ENCODE results near the gene SYCP3. TPM values are rescaled to one million over a fixed set of nuclear protein-coding genes. Genes with fewer than 3 reads are reported as not detected.

SYCP3 gene
- total and polyA plus RNA-seq, 2 donors = 0.76 to 1.4 TPM

- Histone ChIP-seq H3K27me3 (ENCODE audit: control insufficient read depth in 2 of 2, insufficient read depth in 1 of 2, low read length in 1 of 2) (no peaks in the 10 kb centered on the region), H3K9me3 (ENCODE audit: control insufficient read depth in 2 of 2, insufficient read depth in 1 of 2, low read length in 1 of 2) (no peaks in the 10 kb centered on the region), H3K27ac (ENCODE audit: low read depth in 1 of 2, low read length in 1 of 2) (no peak overlapping the region), H3K4me3 (ENCODE audit: low read length in 2 of 2) (no peak overlapping the region), H3K4me1 (ENCODE audit: control insufficient read depth in 2 of 2, insufficient read depth in 2 of 2, low read length in 2 of 2) (peaks cover 0 to 3% of the 10 kb centered on the region in 2 donors), H3K36me3 (ENCODE audit: control insufficient read depth in 2 of 2, insufficient read depth in 2 of 2, low read length in 1 of 2) (no peaks in the 10 kb centered on the region)
- 97% methylated on average over 5 of the region's 5 CpGs for WGBS
- no peak for DNase-seq (ENCODE audit: low read depth in 6 of 9, low spot score in 9 of 9)
These were observed 26.1 kb downstream of the SYCP3 start for GRCh38 chr12:101713059-101713682.

GRCh38 chr12:101710288-101710687, 29.0 kb downstream of the SYCP3 start:
- H3K27ac ChIP-seq (ENCODE audit: low read depth in 1 of 2, low read length in 1 of 2) = no peak overlapping the region
- WGBS = 95% methylated on average over 4 of the region's 4 CpGs

GRCh38 chr12:101707131-101707782, 32.0 kb downstream of the SYCP3 start:
- Histone ChIP-seq H3K27ac (ENCODE audit: low read depth in 1 of 2, low read length in 1 of 2) (no peak overlapping the region), H3K9me3 (ENCODE audit: control insufficient read depth in 2 of 2, insufficient read depth in 1 of 2, low read length in 1 of 2) (no peaks in the 10 kb centered on the region), H3K4me3 (ENCODE audit: low read length in 2 of 2) (no peak overlapping the region), H3K4me1 (ENCODE audit: control insufficient read depth in 2 of 2, insufficient read depth in 2 of 2, low read length in 2 of 2) (peaks cover 0 to 3% of the 10 kb centered on the region in 2 donors), H3K27me3 (ENCODE audit: control insufficient read depth in 2 of 2, insufficient read depth in 1 of 2, low read length in 1 of 2) (no peaks in the 10 kb centered on the region), H3K36me3 (ENCODE audit: control insufficient read depth in 2 of 2, insufficient read depth in 2 of 2, low read length in 1 of 2) (no peaks in the 10 kb centered on the region)
- DNase-seq (ENCODE audit: low read depth in 6 of 9, low spot score in 9 of 9) = no peak

More at GRCh38 chr12:101710288-101710687, 29.0 kb downstream of the SYCP3 start:
- DNase-seq (ENCODE audit: low read depth in 6 of 9, low spot score in 9 of 9) = no peak
- Histone ChIP-seq H3K27me3 (ENCODE audit: control insufficient read depth in 2 of 2, insufficient read depth in 1 of 2, low read length in 1 of 2) (no peaks in the 10 kb centered on the region), H3K9me3 (ENCODE audit: control insufficient read depth in 2 of 2, insufficient read depth in 1 of 2, low read length in 1 of 2) (no peaks in the 10 kb centered on the region), H3K4me1 (ENCODE audit: control insufficient read depth in 2 of 2, insufficient read depth in 2 of 2, low read length in 2 of 2) (peaks cover 0 to 3% of the 10 kb centered on the region in 2 donors), H3K4me3 (ENCODE audit: low read length in 2 of 2) (no peak overlapping the region), H3K36me3 (ENCODE audit: control insufficient read depth in 2 of 2, insufficient read depth in 2 of 2, low read length in 1 of 2) (no peaks in the 10 kb centered on the region)

- WGBS = 96% methylated on average over 1 of the region's 1 CpG
- DNase-seq (ENCODE audit: low read depth in 6 of 9, low spot score in 9 of 9) = no peak
- Histone ChIP-seq H3K4me1 (ENCODE audit: control insufficient read depth in 2 of 2, insufficient read depth in 2 of 2, low read length in 2 of 2) (peaks cover 0 to 3% of the 10 kb centered on the region in 2 donors), H3K36me3 (ENCODE audit: control insufficient read depth in 2 of 2, insufficient read depth in 2 of 2, low read length in 1 of 2) (no peaks in the 10 kb centered on the region), H3K4me3 (ENCODE audit: low read length in 2 of 2) (no peak overlapping the region), H3K27me3 (ENCODE audit: control insufficient read depth in 2 of 2, insufficient read depth in 1 of 2, low read length in 1 of 2) (no peaks in the 10 kb centered on the region), H3K27ac (ENCODE audit: low read depth in 1 of 2, low read length in 1 of 2) (no peak overlapping the region), H3K9me3 (ENCODE audit: control insufficient read depth in 2 of 2, insufficient read depth in 1 of 2, low read length in 1 of 2) (no peaks in the 10 kb centered on the region)
These were observed 32.9 kb downstream of the SYCP3 start for GRCh38 chr12:101706403-101706802.

- DNase-seq (ENCODE audit: low read depth in 6 of 9, low spot score in 9 of 9) = no peak
- no peak overlapping the region for H3K27ac ChIP-seq (ENCODE audit: low read depth in 1 of 2, low read length in 1 of 2)
- 95% methylated on average over 3 of the region's 3 CpGs for WGBS
- H3K36me3 ChIP-seq (ENCODE audit: control insufficient read depth in 2 of 2, insufficient read depth in 2 of 2, low read length in 1 of 2) = no peaks in the 10 kb centered on the region
- no peaks in the 10 kb centered on the region for H3K27me3 ChIP-seq (ENCODE audit: control insufficient read depth in 2 of 2, insufficient read depth in 1 of 2, low read length in 1 of 2)
- H3K4me3 ChIP-seq (ENCODE audit: low read length in 2 of 2) = no peak overlapping the region
- H3K4me1 ChIP-seq (ENCODE audit: control insufficient read depth in 2 of 2, insufficient read depth in 2 of 2, low read length in 2 of 2) = peaks cover 0 to under 1% of the 10 kb centered on the region in 2 donors
- H3K9me3 ChIP-seq (ENCODE audit: control insufficient read depth in 2 of 2, insufficient read depth in 1 of 2, low read length in 1 of 2) = no peaks in the 10 kb centered on the region
These were observed 35.8 kb downstream of the SYCP3 start for GRCh38 chr12:101703487-101703886.

DNA sequence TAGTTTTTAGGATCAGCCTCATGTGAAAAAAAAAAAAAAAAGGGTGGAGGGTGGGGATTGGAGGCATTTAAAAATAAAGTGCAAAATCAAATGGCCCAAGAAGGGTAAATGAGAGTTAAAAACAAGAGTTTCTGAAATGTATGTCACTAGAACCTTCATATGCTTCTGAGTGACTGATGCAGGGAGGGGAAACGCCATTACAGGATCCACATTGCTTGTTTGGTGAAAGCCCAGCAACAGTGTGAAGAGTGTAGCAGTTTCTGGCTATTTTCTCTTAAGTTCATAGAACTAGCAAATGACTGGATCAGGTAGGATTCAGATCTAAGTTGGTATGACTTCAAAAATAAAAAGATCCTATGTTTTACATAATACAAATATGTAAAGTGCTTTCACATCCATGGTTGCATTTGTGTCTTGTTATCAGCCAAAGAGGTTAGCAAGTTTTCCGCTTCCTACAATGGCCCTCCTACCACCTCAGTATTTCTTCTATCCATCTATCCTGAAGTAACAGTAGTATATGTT, 38.9 kb downstream of the SYCP3 start:
- WGBS = 96% methylated on average over 2 of the region's 2 CpGs
- Histone ChIP-seq H3K4me1 (ENCODE audit: control insufficient read depth in 2 of 2, insufficient read depth in 2 of 2, low read length in 2 of 2) (peaks cover 5 to 11% of the 10 kb centered on the region in 2 donors), H3K9me3 (ENCODE audit: control insufficient read depth in 2 of 2, insufficient read depth in 1 of 2, low read length in 1 of 2) (no peaks in the 10 kb centered on the region), H3K4me3 (ENCODE audit: low read length in 2 of 2) (no peak overlapping the region), H3K27me3 (ENCODE audit: control insufficient read depth in 2 of 2, insufficient read depth in 1 of 2, low read length in 1 of 2) (peaks cover 0 to 6% of the 10 kb centered on the region in 2 donors), H3K36me3 (ENCODE audit: control insufficient read depth in 2 of 2, insufficient read depth in 2 of 2, low read length in 1 of 2) (no peaks in the 10 kb centered on the region), H3K27ac (ENCODE audit: low read depth in 1 of 2, low read length in 1 of 2) (no peak overlapping the region)
- DNase-seq (ENCODE audit: low read depth in 6 of 9, low spot score in 9 of 9) = no peak

- Histone ChIP-seq H3K36me3 (ENCODE audit: control insufficient read depth in 2 of 2, insufficient read depth in 2 of 2, low read length in 1 of 2) (no peaks in the 10 kb centered on the region), H3K4me1 (ENCODE audit: control insufficient read depth in 2 of 2, insufficient read depth in 2 of 2, low read length in 2 of 2) (peaks cover 5 to 11% of the 10 kb centered on the region in 2 donors), H3K9me3 (ENCODE audit: control insufficient read depth in 2 of 2, insufficient read depth in 1 of 2, low read length in 1 of 2) (no peaks in the 10 kb centered on the region), H3K27ac (ENCODE audit: low read depth in 1 of 2, low read length in 1 of 2) (no peak overlapping the region), H3K27me3 (ENCODE audit: control insufficient read depth in 2 of 2, insufficient read depth in 1 of 2, low read length in 1 of 2) (peaks cover 0 to 6% of the 10 kb centered on the region in 2 donors), H3K4me3 (ENCODE audit: low read length in 2 of 2) (peak overlapping the region; percentile 58 to 89)
- 91% methylated on average over 12 of the region's 12 CpGs for WGBS
- DNase-seq (ENCODE audit: low read depth in 6 of 9, low spot score in 9 of 9) = no peak
These were observed 40.4 kb downstream of the SYCP3 start for GRCh38 chr12:101698800-101699347.

- WGBS = under 1% methylated on average over 67 of the region's 67 CpGs
- H3K27ac ChIP-seq (ENCODE audit: low read depth in 1 of 2, low read length in 1 of 2) = peak overlapping the region in 1 of 2 donors; percentile 81
- no peaks in the 10 kb centered on the region for H3K36me3 ChIP-seq (ENCODE audit: control insufficient read depth in 2 of 2, insufficient read depth in 2 of 2, low read length in 1 of 2)
- peak overlapping the region; percentile 58 to 89 for H3K4me3 ChIP-seq (ENCODE audit: low read length in 2 of 2)
- peak in 4 of 9 donors; percentile 4 to 43 (median 18) for DNase-seq (ENCODE audit: low read depth in 6 of 9, low spot score in 9 of 9)
- H3K4me1 ChIP-seq (ENCODE audit: control insufficient read depth in 2 of 2, insufficient read depth in 2 of 2, low read length in 2 of 2) = peaks cover 5 to 11% of the 10 kb centered on the region in 2 donors
- H3K27me3 ChIP-seq (ENCODE audit: control insufficient read depth in 2 of 2, insufficient read depth in 1 of 2, low read length in 1 of 2) = peaks cover 0 to 6% of the 10 kb centered on the region in 2 donors
- no peaks in the 10 kb centered on the region for H3K9me3 ChIP-seq (ENCODE audit: control insufficient read depth in 2 of 2, insufficient read depth in 1 of 2, low read length in 1 of 2)
These were observed 41.1 kb downstream of the SYCP3 start for GRCh38 chr12:101697930-101698799.

Measured in thymus (tissue), 11 donors.